GM18951 (cell line): ENCODE measurements around the gene PARP8.

Experiments used
- POLR2A ChIP-seq: IDR thresholded peaks from 4 replicates; pipeline ENCODE4 v1.6.1; 2011; ENCODE audit warnings: mild to moderate bottlenecking; ENCODE audit not compliant: insufficient read length, insufficient read depth; ENCODE audit errors: extremely low read depth
- in situ Hi-C: fragments of 300-500 bp; cut with MboI; formaldehyde crosslinking; loops from one replicate; pipeline ENCODE4 v1.12.0; 2022; ENCODE audit warnings: low sequenced_read_pairs, mixed read lengths, inconsistent platforms; ENCODE audit not compliant: unreplicated experiment

The PARP8 gene

DNA sequence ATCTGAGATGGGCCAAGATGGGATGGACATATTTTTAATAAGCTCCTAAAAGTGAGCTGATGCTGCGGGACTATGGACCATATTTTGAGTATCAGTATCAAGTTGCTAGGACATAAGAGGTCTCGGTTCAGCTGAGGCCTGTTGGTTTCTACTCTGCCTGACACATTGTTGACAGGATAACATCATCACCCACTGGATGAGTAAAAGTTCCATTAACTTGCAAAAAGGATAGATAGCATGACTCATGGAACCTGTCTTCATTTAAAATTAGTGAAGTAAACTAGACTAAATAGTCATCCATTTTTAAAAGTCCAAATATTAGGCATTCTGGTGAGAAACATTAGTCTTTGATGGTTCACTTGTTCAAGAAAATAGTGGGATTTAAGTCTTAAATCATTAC lies 33.3 kb downstream of the PARP8 start:
- TF ChIP-seq POLR2A = no peak
- in situ Hi-C loops = no loop called here

- TF ChIP-seq POLR2A = no peak
- in situ Hi-C loops = no loop called here
Measured at GRCh38 chr5:50700706-50701105, 34.3 kb downstream of the PARP8 start.

GRCh38 chr5:50702615-50703366 lies 36.4 kb downstream of the PARP8 start:
- in situ Hi-C loops = no loop called here
- no peak for TF ChIP-seq POLR2A

GRCh38 chr5:50703367-50703666 lies 36.9 kb downstream of the PARP8 start:
- in situ Hi-C loops = no loop called here

DNA sequence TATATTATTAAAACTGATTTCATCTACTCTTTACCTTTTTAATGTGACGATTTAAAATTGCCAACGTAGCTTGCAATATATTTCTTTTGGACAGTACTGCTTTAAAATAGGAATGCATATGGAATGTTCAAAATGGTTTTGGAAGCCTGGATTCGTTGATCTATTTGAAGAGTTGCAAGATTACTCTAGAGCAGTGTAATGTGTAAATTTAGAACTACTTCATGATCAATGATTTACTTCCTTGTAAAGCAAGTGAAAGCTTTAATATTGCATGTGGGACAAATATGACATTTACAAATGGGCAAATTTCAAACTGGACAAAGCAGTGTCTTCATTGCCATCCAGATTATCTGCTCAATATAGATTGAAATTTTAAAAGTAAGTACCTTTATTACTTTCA lies 38.3 kb downstream of the PARP8 start:
- no peak for TF ChIP-seq POLR2A

More at GRCh38 chr5:50703367-50703666, 36.9 kb downstream of the PARP8 start:
- TF ChIP-seq POLR2A = no peak

GRCh38 chr5:50709471-50709870 lies 43.0 kb downstream of the PARP8 start:
- in situ Hi-C loops = no loop called here
- TF ChIP-seq POLR2A = no peak

More for the DNA sequence above, 38.3 kb downstream of the PARP8 start:
- in situ Hi-C loops = no loop called here

DNA sequence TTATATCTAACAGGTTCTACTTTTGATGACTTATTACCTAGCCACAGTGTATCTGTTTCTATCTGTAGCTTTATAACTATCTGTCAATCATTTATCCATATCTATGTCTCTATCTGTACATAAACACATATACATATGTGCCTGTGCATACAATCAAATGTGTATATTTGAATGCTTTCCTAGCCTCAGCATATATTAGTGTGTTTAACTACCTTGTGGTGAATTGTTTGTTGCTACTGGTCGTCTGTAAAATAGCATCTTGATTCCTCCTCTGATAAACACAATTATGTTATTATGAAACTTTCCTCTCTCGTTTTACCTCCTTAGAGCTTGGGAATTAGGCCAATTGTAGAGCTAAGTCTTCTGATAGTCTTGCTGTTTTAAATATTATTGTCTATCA lies 44.4 kb downstream of the PARP8 start:
- TF ChIP-seq POLR2A = no peak
- in situ Hi-C loops = no loop called here

- in situ Hi-C loops = no loop called here
Measured at GRCh38 chr5:50711280-50711679, 44.8 kb downstream of the PARP8 start.

GRCh38 chr5:50712479-50712878 lies 46.0 kb downstream of the PARP8 start:
- TF ChIP-seq POLR2A = no peak
- in situ Hi-C loops = no loop called here

More at GRCh38 chr5:50711280-50711679, 44.8 kb downstream of the PARP8 start:
- TF ChIP-seq POLR2A = peak; percentile 17

DNA sequence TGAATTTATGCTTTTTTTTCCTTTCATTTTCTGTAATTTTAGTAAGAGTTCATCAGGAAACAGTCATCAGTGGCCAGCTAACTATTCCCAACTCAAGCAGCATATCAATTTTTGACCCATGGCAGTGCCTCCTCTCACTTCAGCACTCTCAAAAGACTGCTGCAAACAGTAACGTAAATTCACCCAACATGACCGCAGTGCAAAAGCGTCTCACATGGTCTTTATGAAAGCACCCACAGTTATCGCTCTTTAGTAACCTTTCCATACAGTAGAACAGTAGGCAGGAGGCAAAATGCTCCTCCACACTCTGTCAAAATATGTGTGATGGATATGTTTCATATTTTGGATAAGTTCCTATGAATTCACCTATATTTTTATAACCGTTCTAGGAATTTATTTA lies 48.6 kb downstream of the PARP8 start:
- no peak for TF ChIP-seq POLR2A
- in situ Hi-C loops = no loop called here

GRCh38 chr5:50716134-50716533 lies 49.7 kb downstream of the PARP8 start:
- no peak for TF ChIP-seq POLR2A
- in situ Hi-C loops = no loop called here

DNA sequence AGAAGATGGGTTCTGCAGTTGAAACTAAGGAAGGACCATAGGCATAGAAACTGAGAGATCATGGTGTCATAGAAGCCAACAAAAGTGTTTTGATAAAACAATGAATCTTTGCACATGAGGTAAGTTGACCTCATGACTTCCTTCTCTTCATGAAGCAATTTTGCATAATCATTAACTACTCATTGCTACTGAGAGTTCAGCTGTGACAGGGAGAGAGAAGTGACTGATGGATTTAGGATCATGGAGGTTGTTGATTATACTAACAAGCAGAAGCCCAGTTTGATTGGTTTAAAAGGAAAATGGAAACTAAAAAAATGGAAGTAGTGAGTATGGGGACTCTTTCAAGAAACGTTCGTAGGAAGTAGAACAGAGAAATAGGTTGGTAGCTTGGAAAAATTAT lies 51.2 kb downstream of the PARP8 start:
- no peak for TF ChIP-seq POLR2A

GRCh38 chr5:50720061-50720710 lies 53.7 kb downstream of the PARP8 start:
- in situ Hi-C loops = no loop called here
- TF ChIP-seq POLR2A = no peak

More for the DNA sequence above, 51.2 kb downstream of the PARP8 start:
- in situ Hi-C loops = no loop called here

- TF ChIP-seq POLR2A = no peak
- in situ Hi-C loops = no loop called here
Measured at GRCh38 chr5:50722223-50722622, 55.8 kb downstream of the PARP8 start.
